Panc1 (cell line): ENCODE measurements around the gene PKD2. TPM values are rescaled to one million over a fixed set of nuclear protein-coding genes. Genes with fewer than 3 reads are reported as not detected.

Source experiments
- ATAC-seq: fragments of 200-7000 bp; cut with Tn5 transposase; 2 replicates; pipeline ENCODE4 v1.9.1; 2020; ENCODE audit warnings: mild to moderate bottlenecking, moderate library complexity
- BruUV-seq: library from RNA; stranded (reverse); fragments of 400-500 nt; replicated peaks from 2 replicates; lab custom pipeline; 2021; lab: Mats Ljungman, UMichigan
- CTCF ChIA-PET: fragments of 300-600 bp; sonication (Branson Sonifier 250); formaldehyde crosslinking; loops from one replicate; lab custom pipeline; 2022; ENCODE audit warnings: antibody characterized with exemption; lab: Charles Lee
- POLR2A ChIA-PET: fragments of 300-600 bp; sonication (Branson Sonifier 250); formaldehyde crosslinking; loops from one replicate; lab custom pipeline; 2022; ENCODE audit warnings: antibody characterized with exemption; lab: Charles Lee
- DNase-seq: peaks from one replicate; pipeline ENCODE4 v3.0.0-alpha.2; 2010; ENCODE audit warnings: low read depth, low spot score
- H3K27ac ChIP-seq: 2 replicates; pipeline ENCODE4 v1.5.1; 2011; ENCODE audit warnings: mild to moderate bottlenecking, low read length, inconsistent platforms
- H3K27me3 ChIP-seq: fragments of 200-500 bp; sonication (Bioruptor generic); 2 replicates; pipeline ENCODE4 v1.6.0; 2014; ENCODE audit warnings: low read length, inconsistent platforms; ENCODE audit not compliant: control insufficient read depth, insufficient read depth
- H3K36me3 ChIP-seq: fragments of 200-500 bp; sonication (Bioruptor generic); 2 replicates; pipeline ENCODE4 v1.5.1; 2014; ENCODE audit warnings: inconsistent platforms, mild to moderate bottlenecking, low read length, moderate library complexity; ENCODE audit not compliant: control insufficient read depth, insufficient read depth
- H3K4me1 ChIP-seq: 2 replicates; pipeline ENCODE4 v1.5.1; 2011; ENCODE audit warnings: inconsistent platforms, mild to moderate bottlenecking, low read length, moderate library complexity; ENCODE audit not compliant: control insufficient read depth, insufficient read depth
- H3K4me3 ChIP-seq, 2 experiments: 2 replicates each; pipeline ENCODE4 v1.5.1; 2011 to 2012; ENCODE audit warnings: low read depth in 2 of 2, low read length in 2 of 2, mild to moderate bottlenecking in 2 of 2, inconsistent platforms in 1 of 2, moderate library complexity in 1 of 2
- H3K9me3 ChIP-seq: fragments of 200-500 bp; sonication (Bioruptor generic); 2 replicates; pipeline ENCODE4 v1.5.1; 2014; ENCODE audit warnings: low read depth, mild to moderate bottlenecking, inconsistent platforms, low read length, moderate library complexity; ENCODE audit not compliant: control insufficient read depth, insufficient read depth
- POLR2AphosphoS5 ChIP-seq: IDR thresholded peaks from 2 replicates; pipeline ENCODE4 v1.6.1; 2012; ENCODE audit warnings: mild to moderate bottlenecking, low read depth, low read length, moderate library complexity
- SIN3A ChIP-seq: IDR thresholded peaks from 2 replicates; pipeline ENCODE4 v1.6.1; 2012; ENCODE audit warnings: low read depth, mild to moderate bottlenecking, low read length, moderate library complexity, borderline replicate concordance; ENCODE audit not compliant: insufficient read depth
- TCF7L2 ChIP-seq: IDR thresholded peaks from 2 replicates; pipeline ENCODE4 v1.6.1; 2011; ENCODE audit warnings: mild to moderate bottlenecking, low read depth, low read length, inconsistent platforms
- in situ Hi-C: cut with HindIII; loops from 2 replicates; pipeline ENCODE4 v1.10.0; 2016; ENCODE audit warnings: low sequenced_read_pairs, low pct_unique_long_range_greater_than_20kb
- intact Hi-C: fragments of 100-400 bp; cut with micrococcal nuclease; formaldehyde crosslinking; loops from one replicate; pipeline ENCODE4 v1.10.0; 2022; ENCODE audit not compliant: unreplicated experiment
- total RNA-seq: library from RNA; stranded (reverse); gene quantifications from one replicate; pipeline ENCODE4 v1.2.1, GENCODE V29; 2021; ENCODE audit not compliant: unreplicated experiment
- TF ChIP-seq, protein P1 (sequence below): fragments of 450-650 bp; IDR thresholded peaks from 2 replicates; pipeline ENCODE4 v1.5.1; 2017; ENCODE audit warnings: mild to moderate bottlenecking
- TF ChIP-seq, protein P2 (sequence below), 2 experiments: IDR thresholded peaks; 2 replicates each; pipeline ENCODE4 v1.6.1; 2011 to 2012; ENCODE audit warnings: low read depth in 2 of 2, control low read depth in 1 of 2, low read length in 1 of 2, mild to moderate bottlenecking in 1 of 2, moderate library complexity in 1 of 2; ENCODE audit not compliant: insufficient read depth in 1 of 2

The PKD2 gene
- total RNA-seq, 1 experiment from 2014 or later: 21.7 TPM

DNA sequence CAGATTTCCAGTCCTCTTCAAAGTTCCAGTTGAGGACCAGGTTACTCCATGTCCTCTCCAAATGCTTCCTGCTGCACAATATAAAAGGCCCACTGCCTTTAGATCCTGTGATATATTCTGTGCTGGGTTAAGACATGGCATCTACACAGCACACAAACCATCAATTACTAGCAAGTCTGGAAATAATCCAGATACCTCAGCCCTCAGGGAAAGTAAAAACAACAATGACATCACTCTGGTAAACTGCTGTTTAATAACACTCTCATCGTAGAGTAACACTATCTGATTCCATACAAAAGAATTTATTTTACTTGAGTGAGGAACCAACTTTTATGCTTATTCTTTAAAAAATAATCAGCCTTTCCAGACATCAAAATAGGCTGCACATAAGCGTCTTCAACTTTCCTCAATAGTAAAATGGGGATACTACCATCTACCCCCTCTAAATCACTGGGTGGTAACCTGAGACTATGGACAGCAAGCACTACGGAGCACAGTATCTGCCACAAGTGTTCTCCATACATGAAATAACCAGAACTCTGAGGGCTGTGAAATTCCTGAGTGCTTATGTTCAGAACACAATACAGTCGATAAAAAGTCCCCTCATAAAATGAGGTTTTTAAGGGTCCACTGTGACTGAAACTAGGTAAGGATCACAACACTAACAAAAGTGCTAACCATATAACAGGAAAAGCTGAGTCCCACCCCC is 97.6 kb downstream of the PKD2 start:
- peak; percentile 43 for DNase-seq
- H3K4me3 ChIP-seq: no peak overlapping the region
- in situ Hi-C loops: no loop called here

DNA sequence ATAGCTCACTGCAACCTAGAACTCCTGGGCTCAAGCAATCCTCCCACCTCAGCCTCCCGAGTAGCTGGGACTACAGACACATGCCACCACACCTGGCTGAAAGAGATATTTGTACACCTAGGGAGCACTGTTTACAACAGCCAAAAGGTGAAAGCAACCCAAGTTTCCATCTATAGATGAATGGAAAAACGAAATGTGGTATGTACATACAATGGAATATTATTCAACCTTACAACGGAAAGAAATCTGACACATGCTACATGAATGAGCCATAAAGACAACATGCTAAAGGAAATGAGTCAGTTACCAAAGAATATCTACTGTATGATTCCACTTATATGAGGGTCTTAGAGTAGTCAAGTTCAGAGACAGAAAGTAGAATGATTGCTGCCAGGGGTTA is 98.8 kb downstream of the PKD2 start:
- Histone ChIP-seq H3K27ac (no peak overlapping the region; the same call in 1 of the 2 replicates), H3K36me3 (no peaks in the 10 kb centered on the region), H3K27me3 (no peaks in the 10 kb centered on the region), H3K4me1 (peaks cover 37% of the 10 kb centered on the region), H3K9me3 (no peaks in the 10 kb centered on the region), H3K4me3 (no peak overlapping the region)
- peak; percentile 61 for DNase-seq
- ChIA-PET CTCF (no interaction called here), POLR2A (no interaction called here)
- no TSS peak for BruUV-seq
- in situ Hi-C loops: no loop called here
- intact Hi-C loops: no loop called here
- TF ChIP-seq, protein P1, sequence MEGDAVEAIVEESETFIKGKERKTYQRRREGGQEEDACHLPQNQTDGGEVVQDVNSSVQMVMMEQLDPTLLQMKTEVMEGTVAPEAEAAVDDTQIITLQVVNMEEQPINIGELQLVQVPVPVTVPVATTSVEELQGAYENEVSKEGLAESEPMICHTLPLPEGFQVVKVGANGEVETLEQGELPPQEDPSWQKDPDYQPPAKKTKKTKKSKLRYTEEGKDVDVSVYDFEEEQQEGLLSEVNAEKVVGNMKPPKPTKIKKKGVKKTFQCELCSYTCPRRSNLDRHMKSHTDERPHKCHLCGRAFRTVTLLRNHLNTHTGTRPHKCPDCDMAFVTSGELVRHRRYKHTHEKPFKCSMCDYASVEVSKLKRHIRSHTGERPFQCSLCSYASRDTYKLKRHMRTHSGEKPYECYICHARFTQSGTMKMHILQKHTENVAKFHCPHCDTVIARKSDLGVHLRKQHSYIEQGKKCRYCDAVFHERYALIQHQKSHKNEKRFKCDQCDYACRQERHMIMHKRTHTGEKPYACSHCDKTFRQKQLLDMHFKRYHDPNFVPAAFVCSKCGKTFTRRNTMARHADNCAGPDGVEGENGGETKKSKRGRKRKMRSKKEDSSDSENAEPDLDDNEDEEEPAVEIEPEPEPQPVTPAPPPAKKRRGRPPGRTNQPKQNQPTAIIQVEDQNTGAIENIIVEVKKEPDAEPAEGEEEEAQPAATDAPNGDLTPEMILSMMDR: no peak
- TF ChIP-seq SIN3A (no peak), POLR2AphosphoS5 (no peak), TCF7L2 (no peak)
- TF ChIP-seq, protein P2, sequence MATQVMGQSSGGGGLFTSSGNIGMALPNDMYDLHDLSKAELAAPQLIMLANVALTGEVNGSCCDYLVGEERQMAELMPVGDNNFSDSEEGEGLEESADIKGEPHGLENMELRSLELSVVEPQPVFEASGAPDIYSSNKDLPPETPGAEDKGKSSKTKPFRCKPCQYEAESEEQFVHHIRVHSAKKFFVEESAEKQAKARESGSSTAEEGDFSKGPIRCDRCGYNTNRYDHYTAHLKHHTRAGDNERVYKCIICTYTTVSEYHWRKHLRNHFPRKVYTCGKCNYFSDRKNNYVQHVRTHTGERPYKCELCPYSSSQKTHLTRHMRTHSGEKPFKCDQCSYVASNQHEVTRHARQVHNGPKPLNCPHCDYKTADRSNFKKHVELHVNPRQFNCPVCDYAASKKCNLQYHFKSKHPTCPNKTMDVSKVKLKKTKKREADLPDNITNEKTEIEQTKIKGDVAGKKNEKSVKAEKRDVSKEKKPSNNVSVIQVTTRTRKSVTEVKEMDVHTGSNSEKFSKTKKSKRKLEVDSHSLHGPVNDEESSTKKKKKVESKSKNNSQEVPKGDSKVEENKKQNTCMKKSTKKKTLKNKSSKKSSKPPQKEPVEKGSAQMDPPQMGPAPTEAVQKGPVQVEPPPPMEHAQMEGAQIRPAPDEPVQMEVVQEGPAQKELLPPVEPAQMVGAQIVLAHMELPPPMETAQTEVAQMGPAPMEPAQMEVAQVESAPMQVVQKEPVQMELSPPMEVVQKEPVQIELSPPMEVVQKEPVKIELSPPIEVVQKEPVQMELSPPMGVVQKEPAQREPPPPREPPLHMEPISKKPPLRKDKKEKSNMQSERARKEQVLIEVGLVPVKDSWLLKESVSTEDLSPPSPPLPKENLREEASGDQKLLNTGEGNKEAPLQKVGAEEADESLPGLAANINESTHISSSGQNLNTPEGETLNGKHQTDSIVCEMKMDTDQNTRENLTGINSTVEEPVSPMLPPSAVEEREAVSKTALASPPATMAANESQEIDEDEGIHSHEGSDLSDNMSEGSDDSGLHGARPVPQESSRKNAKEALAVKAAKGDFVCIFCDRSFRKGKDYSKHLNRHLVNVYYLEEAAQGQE (IDR thresholded peaks at IDR 0.05; ENCODE audit: insufficient read depth in 1 of 2, low read depth in 2 of 2, low read length in 1 of 2): no peak
- ATAC-seq: no peak

More for the DNA sequence above, 97.6 kb downstream of the PKD2 start:
- Histone ChIP-seq H3K4me1 (peaks cover 31% of the 10 kb centered on the region; the same call in 1 of the 2 replicates), H3K27me3 (no peaks in the 10 kb centered on the region), H3K27ac (peak overlapping the region; percentile 29; the same call in 1 of the 2 replicates), H3K9me3 (no peaks in the 10 kb centered on the region), H3K36me3 (no peaks in the 10 kb centered on the region)
- BruUV-seq: no TSS peak
- ATAC-seq: peak; percentile 41; the same call in 1 of the 2 replicates
- CTCF ChIA-PET: no interaction called here
- TF ChIP-seq SIN3A (no peak), TCF7L2 (no peak), POLR2AphosphoS5 (no peak)
- TF ChIP-seq, protein P2 (IDR thresholded peaks at IDR 0.05; ENCODE audit: insufficient read depth in 1 of 2, low read depth in 2 of 2, low read length in 1 of 2): no peak
- TF ChIP-seq, protein P1: no peak
- POLR2A ChIA-PET: no interaction called here
- intact Hi-C loops: no loop called here
